Stimulated activated CD8-positive, alpha-beta memory T cell treated with anti-CD3 and anti-CD28 coated beads, Interleukin-12 subunit alpha, Interleukin-12 subunit beta, amount 100 ng/mL, for 24 hours (primary cell): ENCODE measurements around the gene LAPTM5.

Experiments
- DNase-seq: peaks from one replicate; pipeline ENCODE4 v3.0.0-alpha.2; 2020; ENCODE audit errors: extremely low read depth

LAPTM5 gene

DNA sequence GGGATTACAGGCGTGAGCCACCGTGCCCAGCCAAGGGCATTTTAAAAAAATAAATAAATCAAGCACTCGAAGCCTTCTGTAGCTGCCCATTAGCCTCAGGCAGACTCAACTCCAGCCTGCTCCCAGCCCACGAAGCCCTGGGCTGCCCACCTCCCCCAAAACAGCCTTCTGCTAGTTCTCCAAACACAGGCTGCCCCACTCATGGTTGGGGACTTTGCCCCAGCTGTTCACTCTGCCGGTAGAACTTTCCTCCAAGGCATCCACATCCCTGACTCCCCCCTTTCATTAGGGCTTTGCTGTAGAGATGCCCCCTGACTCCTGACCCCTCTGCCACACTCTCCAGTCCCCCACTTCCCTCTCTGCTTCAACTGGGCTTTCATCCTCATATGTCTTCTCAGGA is 29.7 kb upstream of the LAPTM5 start:
- DNase-seq, result no peak

DNA sequence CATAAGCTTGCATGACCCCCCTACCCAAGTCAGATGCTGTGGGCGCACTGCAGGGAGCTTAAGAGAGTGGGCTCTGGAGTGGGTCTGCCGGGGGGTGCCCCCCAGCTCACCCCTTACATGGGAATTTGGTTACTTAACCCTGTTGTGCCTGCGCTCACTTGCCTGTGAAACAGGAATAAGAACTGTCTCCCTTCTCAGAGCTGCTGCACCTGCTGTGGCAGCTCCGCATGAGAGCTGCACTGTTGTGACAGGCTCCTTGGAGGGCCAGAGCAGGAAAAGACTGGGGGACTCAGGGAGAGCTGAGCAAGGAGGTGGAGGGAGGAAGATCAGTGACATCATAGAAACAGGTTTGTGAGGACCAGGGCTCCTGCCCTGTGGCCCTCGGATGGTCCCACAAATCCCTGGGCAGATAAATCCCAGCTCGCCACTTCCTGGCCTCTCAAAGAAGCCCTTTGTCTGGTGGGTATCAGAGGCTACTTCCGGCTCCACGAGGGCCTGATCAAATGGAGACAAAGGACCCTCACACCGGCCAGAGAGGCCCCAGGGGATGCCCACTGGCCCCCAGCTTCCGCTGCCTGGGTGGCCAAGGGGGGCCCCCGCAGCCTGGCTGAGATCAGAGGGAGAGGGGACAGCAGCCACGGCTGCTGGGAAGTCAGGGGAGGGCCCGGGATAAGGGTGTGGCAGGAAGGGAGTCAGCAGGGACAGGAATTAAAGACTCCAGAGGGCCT is 28.9 kb upstream of the LAPTM5 start:
- no peak for DNase-seq

DNA sequence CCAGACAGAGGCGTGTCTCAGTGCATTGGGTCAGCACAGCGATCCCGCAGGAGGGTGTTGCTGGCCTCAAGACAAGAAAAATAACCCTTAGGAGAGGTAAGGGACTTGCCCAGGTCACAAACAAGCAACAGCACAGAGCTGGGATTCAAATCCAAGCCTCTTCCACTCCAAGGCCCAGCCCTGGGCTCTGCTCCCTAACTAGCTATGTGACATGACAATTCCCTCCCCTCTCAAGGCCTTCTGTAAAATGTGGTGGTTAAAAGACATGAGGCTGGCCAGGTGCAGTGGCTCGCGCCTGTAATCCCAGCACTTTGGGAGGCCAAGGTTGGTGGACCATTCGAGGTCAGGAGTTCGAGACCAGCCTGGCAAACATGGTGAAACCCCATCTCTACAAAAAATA is 28.1 kb upstream of the LAPTM5 start:
- no peak for DNase-seq

DNA sequence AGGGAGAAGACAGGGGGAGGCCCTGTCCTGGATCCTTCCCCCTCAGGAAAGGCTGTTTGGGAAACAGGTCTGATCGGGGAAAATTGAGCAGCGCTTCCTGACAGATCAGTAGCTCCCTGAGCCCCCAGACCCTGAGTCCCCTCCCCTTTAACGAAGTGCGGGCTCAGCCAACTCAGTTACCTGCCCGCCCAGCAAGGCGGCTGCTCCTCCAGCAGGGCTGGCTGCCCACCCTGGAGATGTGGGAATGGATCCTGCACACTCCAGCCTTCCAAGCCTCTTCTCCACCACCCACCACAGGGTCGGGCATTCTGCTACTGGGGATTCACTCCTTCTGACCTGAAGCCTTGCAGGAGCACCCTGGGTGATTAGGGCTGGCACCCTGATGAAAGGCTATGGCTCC is 27.6 kb upstream of the LAPTM5 start:
- no peak for DNase-seq

DNA sequence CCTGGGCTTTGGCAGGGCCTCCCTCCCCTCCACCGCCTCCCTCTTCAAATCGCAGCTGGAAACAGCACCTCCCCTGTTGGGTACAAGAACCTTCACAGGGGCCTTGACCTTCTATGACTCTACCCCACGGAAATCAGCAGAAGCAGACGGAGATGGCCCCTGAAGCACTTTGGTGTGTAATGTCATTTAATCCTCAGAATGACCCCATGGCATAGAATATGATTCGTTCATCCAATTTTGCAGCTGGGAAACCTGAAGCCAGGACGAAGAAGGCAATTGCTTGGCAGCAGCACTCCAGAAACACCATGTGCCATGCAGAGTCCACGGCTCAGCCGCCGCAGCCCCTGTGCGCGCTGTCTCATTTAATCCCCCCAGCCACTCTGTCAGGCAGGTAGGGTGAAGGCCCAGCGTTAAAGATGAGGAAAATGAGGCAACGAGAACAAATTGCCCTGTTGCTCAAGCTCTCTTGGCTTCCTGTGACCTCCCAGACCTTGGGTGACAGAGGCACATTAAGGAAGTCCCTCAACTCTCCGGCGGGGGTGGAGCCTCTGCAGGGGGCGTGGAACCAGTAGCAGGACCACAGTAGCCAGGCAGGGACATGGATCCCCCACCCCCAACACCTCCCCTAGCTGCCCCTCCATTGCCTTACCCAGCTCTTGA is 25.8 kb upstream of the LAPTM5 start:
- no peak for DNase-seq

DNA sequence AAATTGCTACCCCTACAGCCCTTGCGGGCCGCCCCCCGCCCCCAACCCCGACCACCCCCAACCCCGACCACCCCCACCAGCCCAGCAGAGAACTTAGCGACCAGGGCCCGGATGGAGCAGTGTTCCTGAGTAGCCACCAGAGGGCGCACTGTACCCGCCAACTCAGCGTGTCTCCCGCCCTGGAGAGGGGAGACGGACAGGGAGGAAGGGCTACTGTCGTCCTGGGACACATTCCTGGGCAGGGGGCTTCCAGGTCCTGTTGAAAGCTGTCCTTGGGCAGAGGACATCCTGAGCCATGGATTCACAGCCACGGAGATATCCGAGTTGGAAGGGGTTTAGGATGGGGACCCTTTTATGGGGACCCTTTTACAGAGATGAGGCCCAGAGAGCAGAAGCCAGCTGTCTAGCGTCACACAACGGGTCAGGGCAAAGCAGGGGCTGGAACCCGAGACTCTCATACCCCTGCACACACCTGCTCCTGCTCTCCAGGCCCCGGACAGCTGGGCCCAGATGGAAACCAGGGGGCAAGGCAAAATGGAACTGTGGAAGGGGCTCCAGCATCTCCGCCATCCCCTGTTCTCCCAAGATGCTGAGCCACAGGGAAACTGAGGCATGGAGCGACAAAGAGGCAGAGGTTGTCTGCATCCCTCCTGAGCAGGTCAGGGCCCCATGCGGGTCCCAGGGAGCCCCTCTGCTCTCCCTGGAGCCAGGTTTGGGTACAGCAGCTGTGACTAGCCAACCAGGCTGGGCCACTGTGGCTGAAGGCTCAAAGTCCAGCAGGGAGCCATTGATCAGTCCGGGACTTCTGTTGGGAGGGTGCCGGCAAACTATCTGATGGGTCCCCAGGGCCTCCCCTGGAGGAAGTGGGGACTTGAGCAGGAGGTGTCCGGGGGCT is 25.0 kb upstream of the LAPTM5 start:
- DNase-seq, result peak; percentile 43

DNA sequence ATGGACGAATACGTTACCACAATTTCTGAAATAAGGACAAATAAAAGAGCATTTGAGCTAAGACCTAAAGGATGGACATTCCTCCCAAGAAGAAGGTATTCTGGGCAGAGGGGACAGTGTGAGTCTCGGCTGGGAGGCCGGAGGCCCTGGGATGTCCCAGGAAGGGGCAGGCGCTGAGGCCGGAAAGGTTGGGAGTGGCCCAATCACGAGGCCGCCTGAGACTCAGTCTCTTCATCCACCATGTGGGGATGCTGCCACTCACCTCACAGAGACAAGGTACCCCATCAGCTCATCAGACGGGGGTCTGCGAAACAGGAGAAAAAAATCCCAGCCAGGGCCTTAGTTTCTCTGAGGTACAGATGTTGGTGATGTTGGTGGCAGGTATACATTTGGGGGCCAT is 24.3 kb upstream of the LAPTM5 start:
- DNase-seq, result no peak

DNA sequence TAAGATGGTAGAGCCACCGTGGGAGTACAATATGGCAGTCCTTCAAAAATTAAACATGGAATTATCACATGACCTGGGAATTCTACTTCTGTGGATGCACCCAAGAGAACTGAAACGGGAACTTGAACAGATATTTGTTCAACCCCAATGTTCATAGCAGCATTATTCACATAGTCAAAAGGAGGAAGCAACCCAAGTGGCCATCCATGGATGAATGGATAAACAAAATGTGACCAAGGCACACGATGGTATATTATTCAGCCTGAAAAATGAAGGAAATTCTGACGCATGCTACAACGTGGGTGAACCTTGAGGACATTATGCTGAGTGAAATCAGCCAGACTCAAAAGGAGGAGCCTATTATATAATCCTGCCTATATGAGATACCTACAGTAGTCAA is 22.8 kb upstream of the LAPTM5 start:
- no peak for DNase-seq

DNA sequence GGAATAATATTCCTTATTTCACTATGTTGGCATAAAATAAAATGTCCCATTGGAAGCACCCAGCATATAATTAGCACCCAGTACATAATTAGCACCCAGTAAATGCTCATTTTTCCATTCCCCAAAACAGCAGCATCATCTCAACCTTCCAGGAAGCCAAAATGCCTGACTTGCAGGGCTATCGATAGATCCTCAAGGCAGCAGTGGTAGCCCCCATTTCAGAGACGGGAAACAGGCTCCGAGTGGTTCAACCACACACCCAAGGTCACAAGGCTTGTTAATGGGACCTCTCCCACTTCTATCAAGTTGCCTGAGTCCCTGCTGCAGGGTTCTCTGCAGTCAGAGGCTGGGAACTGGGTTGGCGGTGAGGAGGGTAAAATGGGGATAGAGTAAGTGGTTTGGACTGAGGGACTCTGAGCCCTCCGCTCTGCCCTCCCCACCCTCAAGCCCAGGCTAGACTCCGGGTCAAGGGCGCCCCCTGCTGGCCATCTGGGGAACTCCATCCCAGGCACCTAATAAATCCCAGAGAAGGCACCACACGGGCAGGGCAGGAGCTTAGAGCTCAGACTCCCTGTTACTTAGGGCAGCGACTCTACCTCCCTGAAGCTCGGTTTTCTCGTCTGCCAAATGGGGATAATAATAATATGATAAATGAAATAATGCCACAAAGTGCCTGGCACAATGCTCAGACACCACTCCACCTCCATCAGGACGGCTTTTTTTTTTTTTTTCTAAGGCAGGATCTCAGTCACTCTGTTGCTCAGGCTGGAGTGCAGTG is 21.9 kb upstream of the LAPTM5 start:
- DNase-seq, result peak; percentile 66

DNA sequence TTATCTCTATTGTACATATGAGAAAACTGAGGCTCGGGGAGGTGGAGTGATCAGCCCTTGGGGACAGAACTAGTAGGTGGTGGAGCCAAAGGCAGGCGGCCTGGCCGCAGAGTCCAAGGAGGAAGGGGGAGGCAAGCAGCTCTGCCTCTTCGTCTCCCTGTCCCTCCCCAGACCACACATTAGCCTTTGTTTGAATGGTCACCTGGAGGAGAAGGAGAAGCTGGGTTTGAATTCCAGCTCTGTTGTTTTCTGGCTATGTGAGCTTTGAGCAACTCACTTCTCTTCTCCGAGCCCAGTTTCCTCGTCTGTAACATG is 21.4 kb upstream of the LAPTM5 start:
- no peak for DNase-seq

DNA sequence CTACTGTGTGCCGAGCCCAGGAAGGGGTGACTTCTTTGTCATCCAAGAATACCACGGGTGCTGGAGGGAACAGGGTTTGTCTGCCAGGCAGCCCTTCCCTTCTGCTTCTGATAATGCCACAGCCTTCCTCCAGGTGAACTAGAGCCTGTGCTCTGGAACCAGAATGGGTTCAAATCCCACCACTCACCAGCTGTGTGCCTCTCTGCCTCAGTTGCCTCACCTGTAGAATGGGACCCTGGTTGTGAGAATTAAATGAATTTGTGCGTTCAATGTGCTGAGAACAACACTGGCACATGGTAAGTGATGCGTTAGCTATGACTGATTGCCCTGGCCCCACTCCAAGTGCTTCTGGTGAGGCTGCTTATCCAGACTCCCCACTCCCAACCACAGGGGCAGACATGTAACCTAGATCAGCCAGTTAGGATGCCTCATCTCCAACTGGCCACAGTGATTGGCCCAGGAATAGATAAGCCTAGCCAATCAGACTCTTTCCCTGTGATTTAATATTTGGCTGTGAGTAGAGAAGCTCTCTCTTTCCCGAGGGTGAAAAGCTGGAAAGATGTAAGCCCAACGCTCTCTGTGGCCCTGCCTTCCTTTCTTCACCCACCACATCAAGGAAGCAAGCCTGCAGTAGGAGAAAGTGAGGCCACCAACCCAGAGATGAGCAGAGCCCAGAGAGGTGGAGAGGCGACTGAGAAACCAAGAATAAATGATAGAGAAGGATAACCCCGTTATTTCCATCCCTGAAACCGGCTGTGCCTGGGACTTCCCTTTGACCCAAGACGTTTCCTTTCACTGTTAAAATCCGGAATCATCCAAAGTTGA is 20.8 kb upstream of the LAPTM5 start:
- no peak for DNase-seq

DNA sequence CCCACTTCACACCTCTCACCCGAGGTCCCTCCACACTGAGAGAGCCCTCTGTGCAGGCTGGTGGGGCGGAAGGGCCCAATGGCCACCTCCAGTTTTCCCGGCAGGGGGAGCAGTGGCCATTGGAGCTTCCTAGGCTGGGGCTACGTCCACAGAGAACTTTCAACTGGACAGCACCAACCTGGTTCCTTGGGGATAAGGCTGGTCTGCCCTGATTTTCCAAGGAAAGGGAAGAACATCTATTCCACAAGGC is 20.3 kb upstream of the LAPTM5 start:
- DNase-seq, result no peak

DNA sequence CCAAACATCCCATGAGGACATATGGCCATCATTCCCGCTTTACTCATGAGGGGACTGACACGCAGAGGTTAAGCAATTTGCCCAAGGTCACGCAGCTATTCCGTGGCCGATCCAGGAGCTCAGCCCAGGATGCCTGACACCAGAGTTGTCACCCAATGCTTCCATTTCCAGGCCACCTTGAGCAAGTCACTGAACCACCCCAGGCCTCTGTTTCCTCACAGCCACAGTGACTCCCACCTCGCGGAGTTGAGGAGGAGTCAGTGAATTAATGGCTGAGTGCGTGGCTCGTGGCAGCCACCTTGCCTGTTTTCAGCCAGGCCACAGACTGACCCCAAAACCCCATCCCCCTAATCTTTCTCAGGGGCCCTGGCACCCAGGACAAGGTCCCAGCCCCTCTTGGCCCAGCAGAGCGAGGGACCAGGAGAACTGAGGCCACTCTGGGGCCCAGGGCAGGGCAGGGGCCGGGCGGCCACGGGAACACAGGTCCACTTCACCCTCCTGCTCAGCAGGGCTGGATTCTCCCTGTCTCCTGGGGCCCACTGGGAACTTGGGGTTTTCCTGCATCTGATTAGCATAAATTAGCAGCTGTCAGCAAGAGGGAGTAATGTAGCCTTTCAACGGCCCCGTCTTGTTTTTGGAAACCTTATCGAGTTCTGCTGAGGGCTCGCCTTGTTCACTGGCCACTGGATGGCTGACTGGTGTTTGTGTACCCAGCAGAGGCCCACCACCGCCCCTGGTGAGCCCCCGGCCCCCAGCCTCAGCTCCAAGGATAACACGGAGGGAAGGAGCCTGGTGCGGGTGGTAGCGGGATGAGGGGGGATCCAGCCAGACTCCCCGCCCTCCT is 19.7 kb upstream of the LAPTM5 start:
- no peak for DNase-seq

DNA sequence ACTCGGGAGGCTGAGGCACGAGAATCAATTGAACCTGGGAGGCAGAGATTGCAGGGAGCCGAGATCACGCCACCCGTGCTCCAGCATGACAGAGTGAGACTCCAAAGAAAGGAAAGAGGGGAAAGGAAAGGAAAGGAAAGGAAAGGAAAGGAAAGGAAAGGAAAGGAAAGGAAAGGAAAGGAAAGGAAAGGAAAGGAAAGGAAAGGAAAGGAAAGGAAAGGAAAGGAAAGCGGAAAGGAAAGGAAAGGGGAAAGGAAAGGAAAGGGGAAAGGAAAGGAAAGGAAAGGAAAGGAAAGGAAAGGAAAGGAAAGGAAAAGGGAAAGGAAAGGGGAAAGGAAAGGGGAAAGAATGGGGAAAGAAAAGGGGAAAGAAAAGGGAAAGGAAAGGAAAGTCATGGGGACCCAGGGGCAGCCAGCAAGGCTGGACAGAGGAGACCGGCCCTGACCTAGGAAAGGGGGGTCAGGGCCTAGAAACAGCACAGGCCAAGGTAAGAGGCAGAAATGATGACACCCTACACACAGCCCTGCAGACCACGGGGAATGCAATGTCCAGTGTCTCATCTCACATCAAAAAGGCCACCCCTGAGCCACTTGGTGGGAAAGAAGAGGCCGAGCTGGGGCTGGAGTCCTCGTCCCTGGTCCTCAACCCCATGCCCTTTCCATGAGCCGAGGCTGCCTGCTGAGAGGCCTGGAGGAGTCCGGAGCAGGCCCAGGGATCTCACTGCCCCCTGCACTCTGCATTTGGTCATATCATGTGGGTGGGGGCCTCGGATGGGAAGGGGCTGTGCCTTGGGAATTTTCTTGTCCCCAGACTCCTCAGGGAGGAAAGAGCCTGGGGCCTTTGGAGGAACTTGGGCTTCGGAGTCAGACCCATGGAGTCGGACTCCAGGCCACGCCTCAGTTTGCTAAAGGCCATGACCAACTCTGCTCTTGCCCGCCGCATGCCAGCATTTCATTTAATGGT is 18.8 kb upstream of the LAPTM5 start:
- no peak for DNase-seq

DNA sequence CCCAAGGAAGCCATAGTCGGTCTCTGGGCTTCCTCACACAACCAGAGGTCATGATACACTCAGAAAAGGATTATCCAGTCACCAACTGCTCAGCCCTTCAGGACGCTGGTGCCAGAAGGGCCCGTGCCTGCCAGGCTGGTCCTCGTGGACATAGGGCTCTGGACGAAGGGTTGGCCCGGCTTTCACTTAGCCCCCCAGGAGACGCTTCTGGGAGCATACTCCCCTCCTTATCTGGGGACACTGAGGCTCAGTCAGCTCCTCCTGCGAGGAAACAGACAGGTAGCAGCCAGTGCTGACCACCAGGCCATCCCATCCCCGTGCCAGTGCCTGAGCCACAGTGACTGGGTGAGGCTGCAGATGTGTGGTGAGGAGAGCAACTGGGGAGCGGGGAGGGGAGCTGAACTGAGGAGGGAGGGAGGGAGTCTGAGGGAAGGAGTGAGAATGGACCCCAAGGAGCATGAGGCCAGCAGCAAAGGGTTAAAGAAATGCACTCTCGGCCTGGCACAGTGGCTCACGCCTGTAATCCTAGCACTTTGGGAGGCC is 17.9 kb upstream of the LAPTM5 start:
- DNase-seq, result no peak

DNA sequence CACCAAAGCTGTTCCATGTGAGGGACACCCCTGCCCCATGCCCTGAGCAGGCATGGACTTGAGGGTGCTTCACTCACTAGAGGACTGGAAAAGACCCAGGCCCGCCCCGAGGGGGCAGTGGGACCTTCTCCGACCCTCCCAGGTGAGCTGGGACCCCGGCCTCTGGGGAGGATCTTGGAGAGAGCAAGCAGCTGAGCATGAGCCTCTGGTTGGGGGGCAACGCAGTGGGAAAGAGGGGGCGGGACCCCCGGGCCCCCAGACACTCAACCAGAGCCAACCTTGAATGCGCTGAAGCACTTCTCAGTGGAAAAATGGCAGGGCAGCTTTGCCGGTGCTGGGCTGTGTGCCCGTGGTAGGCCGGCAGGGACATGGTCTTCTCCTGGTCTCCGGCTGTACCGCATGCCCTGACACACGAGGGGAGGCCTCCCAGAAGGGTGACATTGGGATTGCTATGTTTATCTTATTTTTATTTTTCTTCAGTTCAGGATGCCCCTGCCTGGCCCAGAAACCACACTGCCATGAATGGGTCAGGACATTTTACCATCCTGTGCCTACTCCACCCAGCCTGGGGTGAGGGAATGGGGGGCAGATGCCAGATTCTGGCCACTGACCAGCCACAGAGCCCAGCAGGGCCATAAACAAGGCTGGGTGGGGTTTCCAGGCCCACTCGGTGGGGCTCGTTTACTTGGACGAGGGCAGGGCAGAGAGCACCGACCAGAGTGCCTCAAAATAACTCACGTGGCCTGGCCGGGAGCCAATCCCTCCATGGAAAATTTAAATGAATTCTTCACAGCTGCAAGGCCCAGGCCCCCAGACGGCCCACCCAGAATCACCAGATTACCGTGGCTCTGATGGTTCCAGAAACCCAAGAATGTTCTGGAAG is 17.2 kb upstream of the LAPTM5 start:
- no peak for DNase-seq

DNA sequence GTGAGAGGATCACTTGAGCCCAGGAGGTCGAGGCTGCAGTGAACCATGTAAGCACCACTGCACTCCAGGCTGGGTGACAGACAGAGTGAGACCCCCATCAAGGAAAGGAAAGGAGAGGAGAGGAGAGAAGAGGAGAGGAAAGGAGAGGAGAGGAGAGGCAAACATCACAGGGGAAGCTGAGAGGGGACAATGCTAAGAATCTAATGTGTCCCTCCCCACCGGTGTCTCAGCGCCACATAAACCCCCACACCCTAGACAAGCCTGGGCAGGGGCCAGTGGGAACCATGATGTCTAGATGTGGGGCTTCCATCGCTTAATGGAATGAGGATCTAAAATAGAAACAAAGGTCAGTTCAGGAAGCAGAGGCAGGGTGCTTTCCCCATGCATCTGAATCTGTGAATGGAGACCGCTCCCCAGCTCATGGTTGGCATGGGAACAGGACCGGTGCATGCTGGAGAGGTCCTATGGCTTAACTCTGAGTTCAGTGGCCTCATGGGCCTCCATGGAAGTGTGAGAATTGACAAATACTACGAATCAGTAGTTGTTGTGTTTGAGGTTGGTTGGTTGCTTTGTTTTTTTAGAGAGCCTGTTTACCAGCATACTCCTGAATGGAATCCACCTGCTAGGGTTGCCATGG is 16.3 kb upstream of the LAPTM5 start:
- DNase-seq, result no peak

DNA sequence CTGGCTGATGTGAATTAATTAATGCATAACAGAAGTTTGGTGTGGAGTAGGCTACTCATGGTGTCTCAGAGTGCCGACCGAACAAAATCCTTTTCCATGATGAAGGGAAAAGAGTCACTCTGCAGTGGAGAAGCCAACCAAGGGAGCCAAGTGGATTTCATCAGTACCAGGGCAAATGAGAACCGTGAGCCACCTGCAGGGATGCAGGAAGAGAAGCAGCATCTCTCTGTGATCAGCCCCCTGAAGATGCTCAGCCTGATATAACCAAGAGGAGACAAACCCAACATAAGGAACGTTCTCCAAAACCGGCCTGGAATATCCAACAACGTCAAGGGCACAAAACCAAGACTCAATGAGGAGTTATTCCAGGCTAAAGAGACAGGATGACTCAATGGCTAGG is 13.4 kb upstream of the LAPTM5 start:
- no peak for DNase-seq
